ENCODE measurements around the gene FMO2. TPM values are rescaled to one million over a fixed set of nuclear protein-coding genes. Genes with fewer than 3 reads are reported as not detected.
A peak's percentile ranks its signal among the peaks of the same experiment; 100 is the strongest.

FMO2 gene
- total and polyA plus RNA-seq, 2 of the 8 experiments (the other 6 are each of a cell fraction or from before 2014, with no cell fraction given), result not detected

DNA sequence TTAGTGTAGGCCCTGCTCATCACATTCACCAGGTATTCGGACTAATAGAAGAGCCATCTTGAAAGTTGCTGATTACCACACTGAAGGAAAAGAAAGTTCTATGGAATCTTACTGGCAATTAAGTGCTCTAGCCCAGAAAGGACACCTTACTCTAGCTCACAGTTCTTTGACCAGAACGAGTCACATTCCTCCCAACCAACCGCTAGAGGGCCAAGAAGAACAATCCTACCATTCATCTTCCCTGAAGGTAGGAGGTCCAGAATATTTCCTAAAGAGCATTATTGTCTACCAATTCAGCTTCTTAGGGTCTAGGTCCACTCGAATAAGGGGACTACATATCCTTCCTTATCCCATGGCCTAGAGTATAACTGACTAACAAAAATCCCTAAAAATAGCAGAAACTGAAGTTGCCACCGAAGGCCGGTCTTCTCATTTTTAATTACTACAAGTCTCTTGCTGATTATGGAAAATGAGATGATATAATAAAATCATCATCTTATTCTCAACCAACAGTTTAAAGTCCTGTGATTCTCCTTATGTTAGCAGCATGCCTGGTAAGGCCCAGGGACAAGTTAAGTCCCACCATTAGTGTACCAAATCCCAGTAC, 60.5 kb downstream of the FMO2 start:
- no peak overlapping the region for H4K91ac ChIP-seq (replicated peaks; ENCODE audit: insufficient read length, low read length)
- H3K4me2 ChIP-seq (ENCODE audit: insufficient read depth in 1 of 2, low read depth in 2 of 2, low read length in 2 of 2), result no peak overlapping the region
- no peaks in the 10 kb centered on the region for H4K20me1 ChIP-seq (replicated peaks in 1 of 2; ENCODE audit: control insufficient read depth in 1 of 2, insufficient read depth in 2 of 2, low read length in 2 of 2)
- H3K79me1 ChIP-seq (ENCODE audit: low read depth, low read length), result no peaks in the 10 kb centered on the region
- no peak overlapping the region for H3K27ac ChIP-seq (ENCODE audit: low read depth, low read length)
- H3K56ac ChIP-seq (replicated peaks; ENCODE audit: insufficient read length, low read depth, low read length), result no peak overlapping the region
- H3K79me2 ChIP-seq (ENCODE audit: control insufficient read depth in 1 of 2, insufficient read depth in 2 of 2, low read length in 2 of 2), result no peaks in the 10 kb centered on the region
- H3K4ac ChIP-seq (replicated peaks; ENCODE audit: insufficient read length, low read depth, low read length), result no peak overlapping the region
- FAIRE-seq, result peak; percentile 60
- no peaks in the 10 kb centered on the region; a peak in 1 of 7 replicates for H3K27me3 ChIP-seq (replicated peaks in 1 of 4; ENCODE audit: control insufficient read depth in 3 of 4, extremely low read depth in 1 of 4, insufficient read depth in 3 of 4, low read length in 3 of 4)
- H4K5ac ChIP-seq (ENCODE audit: insufficient read length, low read depth, low read length), result no peak overlapping the region
- no peak overlapping the region for H2AK5ac ChIP-seq (ENCODE audit: low read depth, low read length)
- WGBS, 2 experiments (ENCODE audit: extremely low coverage in 1 of 2, insufficient coverage in 1 of 2, insufficient read length in 1 of 2, insufficient replicate concordance in 2 of 2, low coverage in 1 of 2, low lambda C conversion rate in 2 of 2, missing lambda C conversion rate in 1 of 2), result 40% methylated on average over 6 of the region's 6 CpGs; no CpG with 5 or more reads in 1 of the 2 experiments
- no peak overlapping the region for H2BK20ac ChIP-seq (ENCODE audit: low read length)
- no peaks in the 10 kb centered on the region for H3K23me2 ChIP-seq (ENCODE audit: low read depth, low read length)
- no peak overlapping the region for H3K9ac ChIP-seq (replicated peaks in 1 of 4; ENCODE audit: extremely low read depth in 1 of 4, low read depth in 3 of 4, low read length in 3 of 4)
- H3K14ac ChIP-seq (ENCODE audit: insufficient read length), result no peak overlapping the region
- no peak overlapping the region for H3K18ac ChIP-seq (ENCODE audit: extremely low read depth, low read length)
- no peak overlapping the region for H2BK12ac ChIP-seq (ENCODE audit: low read depth, low read length)
- H2BK15ac ChIP-seq (ENCODE audit: low read length), result no peak overlapping the region
- H2BK120ac ChIP-seq (replicated peaks; ENCODE audit: low read depth, low read length), result no peak overlapping the region
- H3K4me3 ChIP-seq (ENCODE audit: extremely low read depth in 1 of 4, insufficient read depth in 2 of 4, low read depth in 3 of 4, low read length in 4 of 4), result no peak overlapping the region
- CTCF ChIA-PET (ENCODE audit: partially characterized antibody), result interaction anchor here (0.7 to 5.5 kb wide), 58 partner anchors 8 to 556 kb away, joined by 3 to 56 read pairs (median 4); partner anchors contain the start of genes FMO3 and FMO4
- H4K8ac ChIP-seq (ENCODE audit: extremely low read depth, insufficient read depth, low read length), result no peak overlapping the region
- no peak overlapping the region for H2BK5ac ChIP-seq (ENCODE audit: low read depth, low read length)
- H3K4me1 ChIP-seq (replicated peaks in 1 of 4; ENCODE audit: control insufficient read depth in 3 of 4, insufficient read depth in 4 of 4, low read length in 3 of 4), result peaks cover 0 to 4% (median 0%) of the 10 kb centered on the region in 4 experiments; a peak in 2 of 7 replicates
- DNase-seq (ENCODE audit: low read depth in 1 of 2, low spot score in 2 of 2), result no peak
- H2AFZ ChIP-seq (ENCODE audit: low read length), result no peak overlapping the region
- no peaks in the 10 kb centered on the region for H3K36me3 ChIP-seq (ENCODE audit: control insufficient read depth in 2 of 4, insufficient read depth in 4 of 4, low read length in 3 of 4)
- H3K23ac ChIP-seq (ENCODE audit: insufficient read length), result no peak overlapping the region
- no peaks in the 10 kb centered on the region for H3K9me3 ChIP-seq (ENCODE audit: insufficient read depth in 2 of 2, low read depth in 1 of 2, low read length in 1 of 2)
- POLR2A ChIA-PET (ENCODE audit: partially characterized antibody), result no interaction called here
- TF ChIP-seq, protein P1, sequence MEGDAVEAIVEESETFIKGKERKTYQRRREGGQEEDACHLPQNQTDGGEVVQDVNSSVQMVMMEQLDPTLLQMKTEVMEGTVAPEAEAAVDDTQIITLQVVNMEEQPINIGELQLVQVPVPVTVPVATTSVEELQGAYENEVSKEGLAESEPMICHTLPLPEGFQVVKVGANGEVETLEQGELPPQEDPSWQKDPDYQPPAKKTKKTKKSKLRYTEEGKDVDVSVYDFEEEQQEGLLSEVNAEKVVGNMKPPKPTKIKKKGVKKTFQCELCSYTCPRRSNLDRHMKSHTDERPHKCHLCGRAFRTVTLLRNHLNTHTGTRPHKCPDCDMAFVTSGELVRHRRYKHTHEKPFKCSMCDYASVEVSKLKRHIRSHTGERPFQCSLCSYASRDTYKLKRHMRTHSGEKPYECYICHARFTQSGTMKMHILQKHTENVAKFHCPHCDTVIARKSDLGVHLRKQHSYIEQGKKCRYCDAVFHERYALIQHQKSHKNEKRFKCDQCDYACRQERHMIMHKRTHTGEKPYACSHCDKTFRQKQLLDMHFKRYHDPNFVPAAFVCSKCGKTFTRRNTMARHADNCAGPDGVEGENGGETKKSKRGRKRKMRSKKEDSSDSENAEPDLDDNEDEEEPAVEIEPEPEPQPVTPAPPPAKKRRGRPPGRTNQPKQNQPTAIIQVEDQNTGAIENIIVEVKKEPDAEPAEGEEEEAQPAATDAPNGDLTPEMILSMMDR (IDR thresholded peaks at IDR 0.05; ENCODE audit: control extremely low read depth in 1 of 3, insufficient read depth in 1 of 3, low read depth in 1 of 3, low read length in 3 of 3), result peak in 2 of 3 experiments; percentile 78 to 87; a peak in 3 of 4 replicates
- TF ChIP-seq JUN (IDR thresholded peaks at IDR 0.05; ENCODE audit: low read depth, low read length) (no peak), GTF2F1 (IDR thresholded peaks at IDR 0.05; ENCODE audit: borderline replicate concordance, low read depth, low read length) (no peak), ZNF274 (IDR thresholded peaks at IDR 0.05; ENCODE audit: borderline replicate concordance, extremely low read depth, low read length) (no peak), KDM1A (IDR thresholded peaks at IDR 0.05; ENCODE audit: borderline replicate concordance, low read length) (no peak), RAD21 (IDR thresholded peaks at IDR 0.05 in 1 of 2, conservative IDR thresholded peaks at IDR 0.05 in 1 of 2; ENCODE audit: low read depth in 2 of 2, low read length in 2 of 2) (peak; percentile 55 to 72), ASH2L (IDR thresholded peaks at IDR 0.05; ENCODE audit: low read length) (no peak), TEAD4 (IDR thresholded peaks at IDR 0.05; ENCODE audit: low read depth, low read length) (peak; percentile 75), SIN3A (conservative IDR thresholded peaks at IDR 0.05 in 1 of 2, IDR thresholded peaks at IDR 0.05 in 1 of 2; ENCODE audit: low read depth in 1 of 2, low read length in 2 of 2) (no peak), CBX8 (IDR thresholded peaks at IDR 0.05; ENCODE audit: borderline replicate concordance, low read depth, low read length) (no peak)

Measured in H1 (cell line).